ENCODE results near the gene OXNAD1. TPM values are rescaled to one million over a fixed set of nuclear protein-coding genes. Genes with fewer than 3 reads are reported as not detected.

The OXNAD1 gene
- total and polyA plus RNA-seq, 10 of the 15 experiments (the other 5 are each of a cell fraction or from before 2014, with no cell fraction given), result 5.6 to 27.8 (median 16.2) TPM

DNA sequence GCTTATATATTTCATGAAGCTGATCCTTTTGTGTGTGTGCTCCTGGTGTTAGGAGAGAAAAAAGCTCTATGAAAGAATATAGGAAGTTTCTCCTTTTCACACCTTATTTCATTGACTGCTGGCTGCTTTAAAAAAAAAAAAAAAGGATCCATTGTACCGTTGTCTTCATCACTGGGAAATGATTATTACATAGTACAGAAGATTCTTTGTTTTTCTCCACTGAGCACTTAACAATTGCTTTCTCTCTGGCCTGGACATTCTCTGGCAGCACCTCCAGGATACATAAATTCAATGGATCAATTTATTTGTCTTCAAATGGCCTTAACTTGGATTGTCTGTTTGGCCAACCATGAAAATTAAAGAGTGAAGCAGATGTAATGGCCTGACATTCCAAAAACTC lies 37.4 kb upstream of the OXNAD1 start:
- Histone ChIP-seq H3K4me3 (no peak overlapping the region), H3K79me2 (ENCODE audit: control insufficient read depth, insufficient read depth, low read length) (no peaks in the 10 kb centered on the region), H2AFZ (ENCODE audit: control insufficient read depth, low read depth, low read length) (no peak overlapping the region), H3K27me3 (replicated peaks in 1 of 2; ENCODE audit: control insufficient read depth in 2 of 2, insufficient read depth in 2 of 2, low read length in 1 of 2) (no peaks in the 10 kb centered on the region), H3K36me3 (ENCODE audit: control insufficient read depth in 2 of 2, insufficient read depth in 2 of 2, low read length in 1 of 2) (no peaks in the 10 kb centered on the region), H3K27ac (ENCODE audit: control insufficient read depth, insufficient read depth) (no peak overlapping the region), H4K20me1 (ENCODE audit: control insufficient read depth, insufficient read depth) (no peaks in the 10 kb centered on the region), H3K9ac (ENCODE audit: control insufficient read depth, insufficient read depth, low read length) (no peak overlapping the region), H3K4me1 (ENCODE audit: control insufficient read depth, insufficient read depth, low read length) (no peaks in the 10 kb centered on the region), H3K9me3 (replicated peaks; ENCODE audit: control insufficient read depth, insufficient read depth, low read length) (no peaks in the 10 kb centered on the region), H3K4me2 (ENCODE audit: control insufficient read depth, insufficient read depth) (no peak overlapping the region)
- TF ChIP-seq, protein P1, sequence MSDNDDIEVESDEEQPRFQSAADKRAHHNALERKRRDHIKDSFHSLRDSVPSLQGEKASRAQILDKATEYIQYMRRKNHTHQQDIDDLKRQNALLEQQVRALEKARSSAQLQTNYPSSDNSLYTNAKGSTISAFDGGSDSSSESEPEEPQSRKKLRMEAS (IDR thresholded peaks at IDR 0.05; ENCODE audit: low read depth, low read length), result no peak
- TF ChIP-seq SREBF1 (IDR thresholded peaks at IDR 0.05; ENCODE audit: low read length), result no peak
- TF ChIP-seq, protein P2, sequence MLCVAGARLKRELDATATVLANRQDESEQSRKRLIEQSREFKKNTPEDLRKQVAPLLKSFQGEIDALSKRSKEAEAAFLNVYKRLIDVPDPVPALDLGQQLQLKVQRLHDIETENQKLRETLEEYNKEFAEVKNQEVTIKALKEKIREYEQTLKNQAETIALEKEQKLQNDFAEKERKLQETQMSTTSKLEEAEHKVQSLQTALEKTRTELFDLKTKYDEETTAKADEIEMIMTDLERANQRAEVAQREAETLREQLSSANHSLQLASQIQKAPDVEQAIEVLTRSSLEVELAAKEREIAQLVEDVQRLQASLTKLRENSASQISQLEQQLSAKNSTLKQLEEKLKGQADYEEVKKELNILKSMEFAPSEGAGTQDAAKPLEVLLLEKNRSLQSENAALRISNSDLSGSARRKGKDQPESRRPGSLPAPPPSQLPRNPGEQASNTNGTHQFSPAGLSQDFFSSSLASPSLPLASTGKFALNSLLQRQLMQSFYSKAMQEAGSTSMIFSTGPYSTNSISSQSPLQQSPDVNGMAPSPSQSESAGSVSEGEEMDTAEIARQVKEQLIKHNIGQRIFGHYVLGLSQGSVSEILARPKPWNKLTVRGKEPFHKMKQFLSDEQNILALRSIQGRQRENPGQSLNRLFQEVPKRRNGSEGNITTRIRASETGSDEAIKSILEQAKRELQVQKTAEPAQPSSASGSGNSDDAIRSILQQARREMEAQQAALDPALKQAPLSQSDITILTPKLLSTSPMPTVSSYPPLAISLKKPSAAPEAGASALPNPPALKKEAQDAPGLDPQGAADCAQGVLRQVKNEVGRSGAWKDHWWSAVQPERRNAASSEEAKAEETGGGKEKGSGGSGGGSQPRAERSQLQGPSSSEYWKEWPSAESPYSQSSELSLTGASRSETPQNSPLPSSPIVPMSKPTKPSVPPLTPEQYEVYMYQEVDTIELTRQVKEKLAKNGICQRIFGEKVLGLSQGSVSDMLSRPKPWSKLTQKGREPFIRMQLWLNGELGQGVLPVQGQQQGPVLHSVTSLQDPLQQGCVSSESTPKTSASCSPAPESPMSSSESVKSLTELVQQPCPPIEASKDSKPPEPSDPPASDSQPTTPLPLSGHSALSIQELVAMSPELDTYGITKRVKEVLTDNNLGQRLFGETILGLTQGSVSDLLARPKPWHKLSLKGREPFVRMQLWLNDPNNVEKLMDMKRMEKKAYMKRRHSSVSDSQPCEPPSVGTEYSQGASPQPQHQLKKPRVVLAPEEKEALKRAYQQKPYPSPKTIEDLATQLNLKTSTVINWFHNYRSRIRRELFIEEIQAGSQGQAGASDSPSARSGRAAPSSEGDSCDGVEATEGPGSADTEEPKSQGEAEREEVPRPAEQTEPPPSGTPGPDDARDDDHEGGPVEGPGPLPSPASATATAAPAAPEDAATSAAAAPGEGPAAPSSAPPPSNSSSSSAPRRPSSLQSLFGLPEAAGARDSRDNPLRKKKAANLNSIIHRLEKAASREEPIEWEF (IDR thresholded peaks at IDR 0.05; ENCODE audit: insufficient replicate concordance, low read depth, low read length), result no peak
- TF ChIP-seq, protein P3, sequence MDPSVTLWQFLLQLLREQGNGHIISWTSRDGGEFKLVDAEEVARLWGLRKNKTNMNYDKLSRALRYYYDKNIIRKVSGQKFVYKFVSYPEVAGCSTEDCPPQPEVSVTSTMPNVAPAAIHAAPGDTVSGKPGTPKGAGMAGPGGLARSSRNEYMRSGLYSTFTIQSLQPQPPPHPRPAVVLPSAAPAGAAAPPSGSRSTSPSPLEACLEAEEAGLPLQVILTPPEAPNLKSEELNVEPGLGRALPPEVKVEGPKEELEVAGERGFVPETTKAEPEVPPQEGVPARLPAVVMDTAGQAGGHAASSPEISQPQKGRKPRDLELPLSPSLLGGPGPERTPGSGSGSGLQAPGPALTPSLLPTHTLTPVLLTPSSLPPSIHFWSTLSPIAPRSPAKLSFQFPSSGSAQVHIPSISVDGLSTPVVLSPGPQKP (IDR thresholded peaks at IDR 0.05; ENCODE audit: low read depth, low read length), result no peak
- TF ChIP-seq RAD51 (IDR thresholded peaks at IDR 0.05), result no peak
- TF ChIP-seq, protein P4, sequence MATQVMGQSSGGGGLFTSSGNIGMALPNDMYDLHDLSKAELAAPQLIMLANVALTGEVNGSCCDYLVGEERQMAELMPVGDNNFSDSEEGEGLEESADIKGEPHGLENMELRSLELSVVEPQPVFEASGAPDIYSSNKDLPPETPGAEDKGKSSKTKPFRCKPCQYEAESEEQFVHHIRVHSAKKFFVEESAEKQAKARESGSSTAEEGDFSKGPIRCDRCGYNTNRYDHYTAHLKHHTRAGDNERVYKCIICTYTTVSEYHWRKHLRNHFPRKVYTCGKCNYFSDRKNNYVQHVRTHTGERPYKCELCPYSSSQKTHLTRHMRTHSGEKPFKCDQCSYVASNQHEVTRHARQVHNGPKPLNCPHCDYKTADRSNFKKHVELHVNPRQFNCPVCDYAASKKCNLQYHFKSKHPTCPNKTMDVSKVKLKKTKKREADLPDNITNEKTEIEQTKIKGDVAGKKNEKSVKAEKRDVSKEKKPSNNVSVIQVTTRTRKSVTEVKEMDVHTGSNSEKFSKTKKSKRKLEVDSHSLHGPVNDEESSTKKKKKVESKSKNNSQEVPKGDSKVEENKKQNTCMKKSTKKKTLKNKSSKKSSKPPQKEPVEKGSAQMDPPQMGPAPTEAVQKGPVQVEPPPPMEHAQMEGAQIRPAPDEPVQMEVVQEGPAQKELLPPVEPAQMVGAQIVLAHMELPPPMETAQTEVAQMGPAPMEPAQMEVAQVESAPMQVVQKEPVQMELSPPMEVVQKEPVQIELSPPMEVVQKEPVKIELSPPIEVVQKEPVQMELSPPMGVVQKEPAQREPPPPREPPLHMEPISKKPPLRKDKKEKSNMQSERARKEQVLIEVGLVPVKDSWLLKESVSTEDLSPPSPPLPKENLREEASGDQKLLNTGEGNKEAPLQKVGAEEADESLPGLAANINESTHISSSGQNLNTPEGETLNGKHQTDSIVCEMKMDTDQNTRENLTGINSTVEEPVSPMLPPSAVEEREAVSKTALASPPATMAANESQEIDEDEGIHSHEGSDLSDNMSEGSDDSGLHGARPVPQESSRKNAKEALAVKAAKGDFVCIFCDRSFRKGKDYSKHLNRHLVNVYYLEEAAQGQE (IDR thresholded peaks at IDR 0.05; ENCODE audit: low read depth, low read length), result no peak
- TF ChIP-seq, protein P5, sequence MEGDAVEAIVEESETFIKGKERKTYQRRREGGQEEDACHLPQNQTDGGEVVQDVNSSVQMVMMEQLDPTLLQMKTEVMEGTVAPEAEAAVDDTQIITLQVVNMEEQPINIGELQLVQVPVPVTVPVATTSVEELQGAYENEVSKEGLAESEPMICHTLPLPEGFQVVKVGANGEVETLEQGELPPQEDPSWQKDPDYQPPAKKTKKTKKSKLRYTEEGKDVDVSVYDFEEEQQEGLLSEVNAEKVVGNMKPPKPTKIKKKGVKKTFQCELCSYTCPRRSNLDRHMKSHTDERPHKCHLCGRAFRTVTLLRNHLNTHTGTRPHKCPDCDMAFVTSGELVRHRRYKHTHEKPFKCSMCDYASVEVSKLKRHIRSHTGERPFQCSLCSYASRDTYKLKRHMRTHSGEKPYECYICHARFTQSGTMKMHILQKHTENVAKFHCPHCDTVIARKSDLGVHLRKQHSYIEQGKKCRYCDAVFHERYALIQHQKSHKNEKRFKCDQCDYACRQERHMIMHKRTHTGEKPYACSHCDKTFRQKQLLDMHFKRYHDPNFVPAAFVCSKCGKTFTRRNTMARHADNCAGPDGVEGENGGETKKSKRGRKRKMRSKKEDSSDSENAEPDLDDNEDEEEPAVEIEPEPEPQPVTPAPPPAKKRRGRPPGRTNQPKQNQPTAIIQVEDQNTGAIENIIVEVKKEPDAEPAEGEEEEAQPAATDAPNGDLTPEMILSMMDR (IDR thresholded peaks at IDR 0.05 in 2 of 3, conservative IDR thresholded peaks at IDR 0.05 in 1 of 3; ENCODE audit: control insufficient read depth in 2 of 3, extremely low read depth in 1 of 3, insufficient read depth in 1 of 3, low read depth in 3 of 3, low read length in 3 of 3), result no peak
- TF ChIP-seq CBX3 (IDR thresholded peaks at IDR 0.05; ENCODE audit: borderline replicate concordance, low read depth), result no peak
- no peak for TF ChIP-seq SREBF2 (IDR thresholded peaks at IDR 0.05; ENCODE audit: low read length)
- ChIA-PET CTCF (interaction anchor here (0.8 to 1.1 kb wide), 2 partner anchors 21 to 167 kb away, joined by 3 read pairs; no protein-coding TSS in a partner anchor), POLR2A (no interaction called here), RAD21 (ENCODE audit: unreplicated experiment) (interaction anchor here (1.2 kb wide), 1 partner anchor 17 kb away, joined by 3 read pairs; no protein-coding TSS in a partner anchor), SMC1A (ENCODE audit: uncharacterized antibody, unreplicated experiment) (interaction anchor here (1.2 kb wide), 1 partner anchor 10 kb away, joined by 3 read pairs; no protein-coding TSS in a partner anchor)
- no TSS peak for BruUV-seq (replicated peaks)
- in situ Hi-C loops (cut with MboI), result no loop called here
- no peak for DNase-seq (ENCODE audit: low read depth, low spot score)
- ATAC-seq, result no peak
- no peak for FAIRE-seq
- 0% methylated on average over 1 of the region's 1 CpG for WGBS (ENCODE audit: insufficient coverage, insufficient replicate concordance, low lambda C conversion rate, missing lambda C conversion rate)
- intact Hi-C loops (cut with micrococcal nuclease; ENCODE audit: unreplicated experiment), result no loop called here
